HepG2 (cell line): ENCODE data around the gene IDNK. TPM values are rescaled to one million over a fixed set of nuclear protein-coding genes. Genes with fewer than 3 reads are reported as not detected.
A peak's percentile ranks its signal among the peaks of the same experiment; 100 is the strongest.

Experiments
- ATF4 ChIP-seq, 2 experiments: fragments of 450-650 bp in 1 of 2; sonication (generic) in 1 of 2; formaldehyde crosslinking; IDR thresholded peaks; 2 replicates each; pipeline versions ENCODE4 v1.5.0 to v1.8.0; 2020 to 2022; ENCODE audit warnings: mild to moderate bottlenecking in 1 of 2, missing genetic modification reagents in 1 of 2
- MIER2 ChIP-seq: IDR thresholded peaks from 2 replicates; pipeline ENCODE4 v1.6.1; 2016; ENCODE audit warnings: missing biosample characterization, missing genetic modification reagents
- MTF2 ChIP-seq: sonication (generic); formaldehyde crosslinking; IDR thresholded peaks from 2 replicates; pipeline ENCODE4 v1.5.0; 2020; ENCODE audit warnings: missing genetic modification reagents, borderline replicate concordance
- NPAS2 ChIP-seq: sonication (generic); formaldehyde crosslinking; IDR thresholded peaks from 2 replicates; pipeline ENCODE4 v1.8.0; 2022; ENCODE audit warnings: mild to moderate bottlenecking, missing genetic modification reagents, borderline replicate concordance
- RBM39 ChIP-seq: fragments of 200-400 bp; formaldehyde crosslinking; IDR thresholded peaks from one replicate; pipeline ENCODE4 v1.6.1; 2018; ENCODE audit warnings: antibody characterized with exemption, mild to moderate bottlenecking, low read depth, low read length; ENCODE audit not compliant: poor library complexity, severe bottlenecking
- RXRA ChIP-seq: sonication (generic); formaldehyde crosslinking; IDR thresholded peaks from 2 replicates; pipeline ENCODE4 v1.5.1; 2020; ENCODE audit warnings: missing genetic modification reagents
- SALL1 ChIP-seq: sonication (generic); formaldehyde crosslinking; IDR thresholded peaks from 2 replicates; pipeline ENCODE4 v1.8.0; 2022; ENCODE audit warnings: mild to moderate bottlenecking, missing genetic modification reagents
- SETDB1 ChIP-seq: sonication (generic); formaldehyde crosslinking; IDR thresholded peaks from 2 replicates; pipeline ENCODE4 v1.5.1; 2020; ENCODE audit warnings: missing genetic modification reagents, mild to moderate bottlenecking, borderline replicate concordance
- TARDBP ChIP-seq: sonication (generic); formaldehyde crosslinking; IDR thresholded peaks from 2 replicates; pipeline ENCODE4 v1.8.0; 2022; ENCODE audit warnings: mild to moderate bottlenecking, missing genetic modification reagents
- TEAD2 ChIP-seq: sonication (generic); formaldehyde crosslinking; IDR thresholded peaks from 2 replicates; pipeline ENCODE4 v1.9.0; 2021; ENCODE audit warnings: missing genetic modification reagents
- ZBED4 ChIP-seq: sonication (generic); formaldehyde crosslinking; IDR thresholded peaks from 2 replicates; pipeline ENCODE4 v1.4.0; 2020; ENCODE audit warnings: missing genetic modification reagents, borderline replicate concordance
- ZBTB34 ChIP-seq: sonication (generic); formaldehyde crosslinking; IDR thresholded peaks from 2 replicates; pipeline ENCODE4 v1.8.0; 2022; ENCODE audit warnings: mild to moderate bottlenecking, missing genetic modification reagents
- ZBTB7B ChIP-seq: sonication (generic); formaldehyde crosslinking; IDR thresholded peaks from 2 replicates; pipeline ENCODE4 v1.4.0; 2020; ENCODE audit warnings: missing genetic modification reagents
- ZFP90 ChIP-seq: sonication (generic); formaldehyde crosslinking; IDR thresholded peaks from 2 replicates; pipeline ENCODE4 v1.8.0; 2022; ENCODE audit warnings: missing genetic modification reagents, mild to moderate bottlenecking, inconsistent platforms, borderline replicate concordance
- ZNF383 ChIP-seq: sonication (generic); formaldehyde crosslinking; IDR thresholded peaks from 2 replicates; pipeline ENCODE4 v1.4.0; 2020; ENCODE audit warnings: missing genetic modification reagents, mild to moderate bottlenecking, borderline replicate concordance
- ZNF431 ChIP-seq: sonication (generic); formaldehyde crosslinking; IDR thresholded peaks from 2 replicates; pipeline ENCODE4 v1.9.0; 2022; ENCODE audit warnings: missing genetic modification reagents, low read depth, mild to moderate bottlenecking, borderline replicate concordance
- ZNF441 ChIP-seq: sonication (generic); formaldehyde crosslinking; IDR thresholded peaks from 2 replicates; pipeline ENCODE4 v1.7.0; 2021; ENCODE audit warnings: missing genetic modification reagents, borderline replicate concordance
- ZNF775 ChIP-seq: sonication (generic); formaldehyde crosslinking; IDR thresholded peaks from 2 replicates; pipeline ENCODE4 v1.4.0; 2020; ENCODE audit warnings: missing genetic modification reagents, mild to moderate bottlenecking, moderate library complexity, borderline replicate concordance
- polyA plus RNA-seq, 8 experiments: library from polyadenylated mRNA; depleted of rRNA in 3 of 8; stranded (reverse) in 7 of 8; unstranded in 1 of 8; fragments of >200 nt; fragmentation: Illumina TruSeq in 4 of 8; extraction: Trizol in 4 of 8; gene quantifications; 2 replicates each; pipeline versions ENCODE4 v1.2.1 to v1.2.3, GENCODE V29; 2011 to 2016; ENCODE audit warnings: low read depth in 4 of 8, missing spikeins in 1 of 8, mixed read lengths in 1 of 8; ENCODE audit not compliant: insufficient read depth in 1 of 8
- total RNA-seq, 5 experiments: library from RNA; depleted of rRNA; stranded (reverse); fragments of >200 nt; fragmentation: Illumina TruSeq; extraction: Trizol; gene quantifications; 2 replicates each; pipeline ENCODE4 v1.2.3, GENCODE V29; 2016; ENCODE audit warnings: low read depth in 1 of 5
- TF ChIP-seq, protein P1 (sequence below): sonication (generic); formaldehyde crosslinking; conservative IDR thresholded peaks from 2 replicates; pipeline ENCODE4 v1.8.0; 2022; ENCODE audit warnings: low read depth, missing genetic modification reagents
- TF ChIP-seq, protein P2 (sequence below): sonication (generic); formaldehyde crosslinking; IDR thresholded peaks from 2 replicates; pipeline ENCODE4 v1.8.1; 2023; ENCODE audit warnings: mild to moderate bottlenecking, inconsistent platforms, moderate library complexity, missing genetic modification reagents, borderline replicate concordance

Gene IDNK
- total and polyA plus RNA-seq, 2 of the 13 experiments (the other 11 are each of a cell fraction or from before 2014, with no cell fraction given), result 3.1 to 4.8 TPM

GRCh38 chr9:83629433-83630104 lies 6.6 kb downstream of the IDNK start (continued):
- TF ChIP-seq ZBTB7B (CRISPR knock-in tag) (0 out of 2 replicates have a peak, but pooled peaks have one; percentile 63), SETDB1 (CRISPR knock-in tag) (no peak), ZBTB34 (CRISPR knock-in tag) (no peak; the same call in 1 of the 2 replicates), ZNF775 (CRISPR knock-in tag) (no peak), SALL1 (CRISPR knock-in tag) (peak; percentile 97), RXRA (peak; percentile 96), ZNF383 (CRISPR knock-in tag) (no peak), RBM39 (no peak), ZNF431 (CRISPR knock-in tag) (no peak; the same call in none of the 2 replicates), ZNF441 (CRISPR knock-in tag) (peak; percentile 77; the same call in 1 of the 2 replicates), MIER2 (peak; percentile 23; the same call in 1 of the 2 replicates), MTF2 (CRISPR knock-in tag) (no peak), TEAD2 (CRISPR knock-in tag) (no peak), NPAS2 (CRISPR knock-in tag) (no peak), TARDBP (CRISPR knock-in tag) (peak; percentile 88), ATF4 (CRISPR knock-in tag; IDR thresholded peaks at IDR 0.05) (no peak), ZFP90 (CRISPR knock-in tag) (no peak), ZBED4 (no peak)
- TF ChIP-seq, protein P1, sequence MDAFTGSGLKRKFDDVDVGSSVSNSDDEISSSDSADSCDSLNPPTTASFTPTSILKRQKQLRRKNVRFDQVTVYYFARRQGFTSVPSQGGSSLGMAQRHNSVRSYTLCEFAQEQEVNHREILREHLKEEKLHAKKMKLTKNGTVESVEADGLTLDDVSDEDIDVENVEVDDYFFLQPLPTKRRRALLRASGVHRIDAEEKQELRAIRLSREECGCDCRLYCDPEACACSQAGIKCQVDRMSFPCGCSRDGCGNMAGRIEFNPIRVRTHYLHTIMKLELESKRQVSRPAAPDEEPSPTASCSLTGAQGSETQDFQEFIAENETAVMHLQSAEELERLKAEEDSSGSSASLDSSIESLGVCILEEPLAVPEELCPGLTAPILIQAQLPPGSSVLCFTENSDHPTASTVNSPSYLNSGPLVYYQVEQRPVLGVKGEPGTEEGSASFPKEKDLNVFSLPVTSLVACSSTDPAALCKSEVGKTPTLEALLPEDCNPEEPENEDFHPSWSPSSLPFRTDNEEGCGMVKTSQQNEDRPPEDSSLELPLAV (CRISPR knock-in tag), result no peak
- TF ChIP-seq, protein P2, sequence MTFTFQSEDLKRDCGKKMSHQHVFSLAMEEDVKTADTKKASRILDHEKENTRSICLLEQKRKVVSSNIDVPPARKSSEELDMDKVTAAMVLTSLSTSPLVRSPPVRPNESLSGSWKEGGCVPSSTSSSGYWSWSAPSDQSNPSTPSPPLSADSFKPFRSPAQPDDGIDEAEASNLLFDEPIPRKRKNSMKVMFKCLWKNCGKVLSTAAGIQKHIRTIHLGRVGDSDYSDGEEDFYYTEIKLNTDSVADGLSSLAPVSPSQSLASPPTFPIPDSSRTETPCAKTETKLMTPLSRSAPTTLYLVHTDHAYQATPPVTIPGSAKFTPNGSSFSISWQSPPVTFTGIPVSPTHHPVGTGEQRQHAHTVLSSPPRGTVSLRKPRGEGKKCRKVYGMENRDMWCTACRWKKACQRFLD (CRISPR knock-in tag), result no peak
